ENCODE results near the gene SCN9A.
"Not testable (repeated sequence)": the region's sequence is repeated elsewhere in the genome, so short reads cannot be mapped to it uniquely, and the experiment has no call there.

SCN9A gene

DNA sequence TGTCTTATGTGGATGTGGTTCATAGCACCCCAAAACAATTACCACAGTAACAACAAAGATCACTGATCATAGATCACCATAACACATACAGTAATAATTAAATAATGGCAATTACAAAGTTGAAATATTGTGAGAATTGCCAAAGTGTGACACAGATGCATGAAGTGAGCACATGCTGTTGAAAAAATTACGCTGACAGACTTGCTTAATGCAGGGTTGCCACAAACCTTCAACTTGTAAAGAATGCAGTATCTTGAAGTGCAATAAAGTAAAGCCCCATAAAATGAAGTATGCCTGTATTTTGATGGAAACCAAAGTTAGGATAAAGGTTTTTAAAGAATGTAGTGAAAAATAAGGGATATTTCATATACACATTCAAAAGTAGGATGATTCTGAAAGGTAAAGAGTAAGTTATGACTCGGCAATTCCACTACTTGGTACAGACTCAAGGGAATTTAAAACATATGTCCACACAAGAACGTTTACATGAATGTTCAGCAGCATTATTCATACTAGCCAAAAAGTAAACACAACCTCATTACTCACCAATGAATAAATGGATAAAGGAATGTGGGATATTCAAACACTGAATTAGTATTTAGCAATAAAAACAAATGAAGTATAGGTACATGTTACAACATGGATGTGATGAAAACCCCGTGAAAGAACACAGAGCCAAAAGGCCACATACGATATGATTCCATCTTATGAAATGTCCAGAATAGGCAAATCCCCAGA lies 61.6 kb downstream of the SCN9A start:
- H3K4me3 ChIP-seq (ENCODE audit: severe bottlenecking), result no peak overlapping the region
- peaks cover 11% of the 10 kb centered on the region for H3K4me1 ChIP-seq (ENCODE audit: insufficient read depth, poor library complexity, severe bottlenecking)
- H3K27ac ChIP-seq (ENCODE audit: poor library complexity, severe bottlenecking), result peak overlapping the region; percentile 24
- H3K27me3 ChIP-seq (ENCODE audit: insufficient read depth, poor library complexity, severe bottlenecking), result no peaks in the 10 kb centered on the region
- H3K9me3 ChIP-seq (ENCODE audit: severe bottlenecking), result no peaks in the 10 kb centered on the region
- DNase-seq (ENCODE audit: low spot score) (no peak), ATAC-seq (ENCODE audit: low read depth) (peak; percentile 97)
- no peak for TF ChIP-seq CTCF (IDR thresholded peaks at IDR 0.05; ENCODE audit: poor library complexity, severe bottlenecking)
- no peaks in the 10 kb centered on the region for H3K36me3 ChIP-seq (ENCODE audit: low read depth)

- not testable (repeated sequence) for H3K27me3 ChIP-seq (ENCODE audit: insufficient read depth, poor library complexity, severe bottlenecking); H3K27ac ChIP-seq (ENCODE audit: poor library complexity, severe bottlenecking); DNase-seq (ENCODE audit: low spot score); H3K4me3 ChIP-seq (ENCODE audit: severe bottlenecking); H3K36me3 ChIP-seq (ENCODE audit: low read depth); H3K9me3 ChIP-seq (ENCODE audit: severe bottlenecking); ATAC-seq (ENCODE audit: low read depth)
- H3K4me1 ChIP-seq (ENCODE audit: insufficient read depth, poor library complexity, severe bottlenecking), result peaks cover 11% of the 10 kb centered on the region
Measured at GRCh38 chr2:166312863-166313262, 62.9 kb downstream of the SCN9A start.

DNA sequence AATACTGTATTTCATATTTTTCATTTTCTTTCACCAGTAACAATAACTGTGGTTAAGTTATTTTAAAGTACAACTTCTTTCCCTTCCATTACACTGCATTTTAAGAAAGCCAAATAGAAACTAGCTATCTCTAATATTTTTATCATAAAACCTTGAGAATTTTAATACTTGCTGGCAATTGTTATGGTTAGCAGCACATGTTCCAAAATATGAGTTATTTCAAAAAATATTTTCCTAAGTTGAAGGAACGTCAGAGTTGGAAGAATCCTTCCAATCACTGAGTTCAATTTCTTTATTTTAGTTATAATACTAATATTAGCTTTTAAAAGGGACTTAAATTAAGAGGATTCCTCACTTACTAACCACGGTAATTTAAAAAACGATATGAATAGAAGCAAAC lies 68.4 kb downstream of the SCN9A start:
- H3K9me3 ChIP-seq (ENCODE audit: severe bottlenecking), result no peaks in the 10 kb centered on the region
- no peak overlapping the region for H3K4me3 ChIP-seq (ENCODE audit: severe bottlenecking)
- no peak overlapping the region for H3K27ac ChIP-seq (ENCODE audit: poor library complexity, severe bottlenecking)
- H3K36me3 ChIP-seq (ENCODE audit: low read depth), result no peaks in the 10 kb centered on the region
- no peak for ATAC-seq (ENCODE audit: low read depth)
- no peak for TF ChIP-seq CTCF (IDR thresholded peaks at IDR 0.05; ENCODE audit: poor library complexity, severe bottlenecking)
- H3K27me3 ChIP-seq (ENCODE audit: insufficient read depth, poor library complexity, severe bottlenecking), result no peaks in the 10 kb centered on the region
- DNase-seq (ENCODE audit: low spot score), result no peak
- no peaks in the 10 kb centered on the region for H3K4me1 ChIP-seq (ENCODE audit: insufficient read depth, poor library complexity, severe bottlenecking)

DNA sequence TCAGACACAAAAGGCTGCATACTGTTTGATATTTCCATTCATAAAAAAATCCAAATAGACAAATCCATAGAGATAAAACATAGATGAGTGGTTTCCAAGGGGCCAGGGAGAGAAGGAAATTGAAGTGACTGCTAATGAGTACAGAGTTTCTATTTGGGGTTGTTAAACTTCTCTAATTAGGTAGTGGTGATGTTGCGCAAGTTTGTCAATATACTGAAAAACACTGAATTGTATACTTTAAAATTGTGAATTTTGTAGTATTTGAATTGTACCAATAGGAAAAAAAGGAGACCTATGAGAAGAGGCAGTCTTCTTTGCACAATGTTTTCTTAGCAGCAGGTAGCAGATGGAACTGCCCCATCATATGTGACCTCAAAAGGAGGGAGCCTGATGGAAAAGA lies 71.1 kb downstream of the SCN9A start:
- TF ChIP-seq CTCF (IDR thresholded peaks at IDR 0.05; ENCODE audit: poor library complexity, severe bottlenecking), result no peak
- no peak for DNase-seq (ENCODE audit: low spot score)
- Histone ChIP-seq H3K4me3 (ENCODE audit: severe bottlenecking) (no peak overlapping the region), H3K27ac (ENCODE audit: poor library complexity, severe bottlenecking) (no peak overlapping the region), H3K9me3 (ENCODE audit: severe bottlenecking) (no peaks in the 10 kb centered on the region), H3K27me3 (ENCODE audit: insufficient read depth, poor library complexity, severe bottlenecking) (no peaks in the 10 kb centered on the region), H3K4me1 (ENCODE audit: insufficient read depth, poor library complexity, severe bottlenecking) (no peaks in the 10 kb centered on the region), H3K36me3 (ENCODE audit: low read depth) (no peaks in the 10 kb centered on the region)
- ATAC-seq (ENCODE audit: low read depth), result no peak

- H3K27ac ChIP-seq (ENCODE audit: poor library complexity, severe bottlenecking), result no peak overlapping the region
- no peak for DNase-seq (ENCODE audit: low spot score)
- ATAC-seq (ENCODE audit: low read depth), result no peak
- H3K4me3 ChIP-seq (ENCODE audit: severe bottlenecking), result no peak overlapping the region
- H3K9me3 ChIP-seq (ENCODE audit: severe bottlenecking), result no peaks in the 10 kb centered on the region
- H3K4me1 ChIP-seq (ENCODE audit: insufficient read depth, poor library complexity, severe bottlenecking), result no peaks in the 10 kb centered on the region
- TF ChIP-seq CTCF (IDR thresholded peaks at IDR 0.05; ENCODE audit: poor library complexity, severe bottlenecking), result no peak
- no peaks in the 10 kb centered on the region for H3K36me3 ChIP-seq (ENCODE audit: low read depth)
- H3K27me3 ChIP-seq (ENCODE audit: insufficient read depth, poor library complexity, severe bottlenecking), result no peaks in the 10 kb centered on the region
Measured at GRCh38 chr2:166302036-166302435, 73.7 kb downstream of the SCN9A start.

Measured in RWPE2 (cell line).